Measurements from ENCODE around the gene CDYL2.
"Not testable (repeated sequence)": the region's sequence is repeated elsewhere in the genome, so short reads cannot be mapped to it uniquely, and the experiment has no call there.

CDYL2 gene

DNA sequence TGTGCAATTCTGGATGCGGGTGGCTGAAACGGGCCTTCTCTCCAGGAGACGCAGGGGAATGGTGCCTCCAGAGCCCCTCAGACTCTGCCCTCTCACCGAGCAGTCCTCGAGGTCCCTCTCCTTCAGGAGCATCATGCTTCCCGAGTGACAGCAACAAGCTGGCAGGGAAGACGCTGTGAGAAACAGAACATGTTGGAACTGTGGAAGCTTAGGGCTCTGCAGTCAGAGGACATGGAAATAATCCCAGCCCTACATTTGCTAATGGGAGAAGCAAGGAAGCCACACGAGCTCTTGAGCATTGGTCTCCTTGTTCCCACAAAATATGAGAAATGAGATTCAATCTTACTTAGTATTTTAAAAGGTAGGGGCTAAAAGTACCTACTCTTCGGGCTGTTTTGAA is 148.6 kb downstream of the CDYL2 start:
- TF ChIP-seq EZH2 (IDR thresholded peaks at IDR 0.05): no peak
- no peak for TF ChIP-seq POLR2AphosphoS5 (IDR thresholded peaks at IDR 0.05; ENCODE audit: borderline replicate concordance, low read depth, low read length)
- TF ChIP-seq FOXP2 (optimal IDR thresholded peaks at IDR 0.05; ENCODE audit: control extremely low read depth, extremely low read length, insufficient read depth): no peak
- H3K9ac ChIP-seq (ENCODE audit: insufficient read length): no peak overlapping the region
- H3K36me3 ChIP-seq (ENCODE audit: insufficient read depth, low read length): no peaks in the 10 kb centered on the region
- H3K9me3 ChIP-seq (ENCODE audit: low read depth, low read length): no peaks in the 10 kb centered on the region
- no peak overlapping the region for H3K4me3 ChIP-seq
- no peak for DNase-seq (ENCODE audit: low read depth, low spot score)
- no peak overlapping the region for H3K27ac ChIP-seq

DNA sequence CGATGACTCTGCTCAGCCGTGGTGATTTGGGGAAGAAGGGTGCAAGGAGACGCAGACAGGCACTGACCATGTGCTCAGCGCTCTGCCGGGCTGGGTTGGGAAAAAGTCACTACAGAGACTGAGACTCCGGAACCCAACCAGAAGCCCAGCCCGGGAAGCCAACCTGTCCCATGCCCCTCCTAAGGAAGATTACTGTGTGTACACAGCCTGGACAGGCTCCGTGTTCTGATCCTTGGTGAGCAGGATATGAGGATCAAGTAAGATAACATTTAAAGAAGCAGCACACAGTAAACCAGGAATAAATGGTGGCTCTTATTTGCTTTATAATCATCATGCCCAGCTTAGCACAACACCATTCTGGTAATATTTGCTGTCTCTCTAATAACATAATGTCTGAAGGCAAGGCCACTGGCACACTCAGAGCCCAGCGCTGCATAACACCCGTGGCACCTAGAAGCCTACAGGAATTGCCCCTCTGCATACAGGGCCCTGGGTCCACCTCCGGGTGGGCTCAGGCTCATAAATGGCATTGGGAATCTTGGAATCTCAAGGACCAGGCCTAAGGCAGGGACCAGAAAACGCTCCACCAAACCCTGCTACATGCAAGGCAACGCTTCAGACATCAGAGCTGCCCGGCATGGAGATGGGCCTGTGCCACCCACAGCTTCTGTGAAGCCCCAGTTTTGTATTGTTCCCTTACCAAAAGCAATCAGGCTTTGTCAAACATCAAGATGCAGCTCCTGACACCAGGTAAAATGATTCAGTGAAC is 150.1 kb downstream of the CDYL2 start:
- Histone ChIP-seq H3K9ac (ENCODE audit: insufficient read length) (no peak overlapping the region), H3K27ac (no peak overlapping the region), H3K4me3 (no peak overlapping the region), H3K36me3 (ENCODE audit: insufficient read depth, low read length) (no peaks in the 10 kb centered on the region), H3K9me3 (ENCODE audit: low read depth, low read length) (no peaks in the 10 kb centered on the region)
- DNase-seq (ENCODE audit: low read depth, low spot score): no peak
- TF ChIP-seq EZH2 (IDR thresholded peaks at IDR 0.05) (no peak), POLR2AphosphoS5 (IDR thresholded peaks at IDR 0.05; ENCODE audit: borderline replicate concordance, low read depth, low read length) (no peak), FOXP2 (optimal IDR thresholded peaks at IDR 0.05; ENCODE audit: control extremely low read depth, extremely low read length, insufficient read depth) (no peak)

DNA sequence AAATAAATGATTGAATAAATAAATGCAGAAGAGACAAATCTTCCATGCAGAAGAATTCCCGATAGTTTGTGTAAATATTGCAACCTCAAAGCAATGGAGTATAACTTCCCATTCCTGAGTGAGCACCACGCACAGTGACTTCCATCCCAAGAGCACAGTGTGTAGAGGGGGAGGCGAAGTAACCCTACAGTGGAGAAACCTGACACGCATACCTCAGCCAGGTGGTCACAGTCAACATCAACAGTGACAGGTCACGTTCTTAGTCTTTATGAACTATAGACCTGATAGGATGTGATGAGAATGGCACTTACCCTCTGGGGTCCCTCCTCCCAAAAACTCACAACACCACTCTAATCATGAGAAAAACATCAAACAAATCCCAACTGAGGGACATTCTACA is 152.0 kb downstream of the CDYL2 start:
- no peaks in the 10 kb centered on the region for H3K36me3 ChIP-seq (ENCODE audit: insufficient read depth, low read length)
- no peak for TF ChIP-seq EZH2 (IDR thresholded peaks at IDR 0.05)
- no peak for TF ChIP-seq POLR2AphosphoS5 (IDR thresholded peaks at IDR 0.05; ENCODE audit: borderline replicate concordance, low read depth, low read length)
- no peak for TF ChIP-seq FOXP2 (optimal IDR thresholded peaks at IDR 0.05; ENCODE audit: control extremely low read depth, extremely low read length, insufficient read depth)
- no peak overlapping the region for H3K4me3 ChIP-seq
- no peak overlapping the region for H3K9ac ChIP-seq (ENCODE audit: insufficient read length)
- H3K9me3 ChIP-seq (ENCODE audit: low read depth, low read length): no peaks in the 10 kb centered on the region
- no peak overlapping the region for H3K27ac ChIP-seq
- no peak for DNase-seq (ENCODE audit: low read depth, low spot score)

DNA sequence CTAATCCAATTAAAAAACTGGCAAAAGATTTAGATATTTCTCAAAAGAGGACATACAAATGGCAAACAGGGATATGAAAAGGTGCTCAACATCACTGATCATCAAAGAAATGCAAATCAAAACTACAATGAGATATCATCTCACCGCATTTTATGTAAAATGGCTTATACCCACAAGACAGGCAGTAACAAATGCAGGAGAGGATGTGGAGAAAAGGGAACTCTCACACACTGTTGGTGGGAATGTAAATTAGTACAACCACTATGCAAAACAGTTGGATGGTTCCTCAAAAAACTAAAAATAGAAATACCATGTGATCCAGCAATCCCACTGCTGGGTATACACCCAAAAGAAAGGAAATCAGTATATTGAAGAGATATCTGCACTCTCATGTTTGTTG is 154.1 kb downstream of the CDYL2 start:
- DNase-seq (ENCODE audit: low read depth, low spot score); H3K9ac ChIP-seq (ENCODE audit: insufficient read length); H3K4me3 ChIP-seq; H3K36me3 ChIP-seq (ENCODE audit: insufficient read depth, low read length); H3K9me3 ChIP-seq (ENCODE audit: low read depth, low read length); H3K27ac ChIP-seq: not testable (repeated sequence)

DNA sequence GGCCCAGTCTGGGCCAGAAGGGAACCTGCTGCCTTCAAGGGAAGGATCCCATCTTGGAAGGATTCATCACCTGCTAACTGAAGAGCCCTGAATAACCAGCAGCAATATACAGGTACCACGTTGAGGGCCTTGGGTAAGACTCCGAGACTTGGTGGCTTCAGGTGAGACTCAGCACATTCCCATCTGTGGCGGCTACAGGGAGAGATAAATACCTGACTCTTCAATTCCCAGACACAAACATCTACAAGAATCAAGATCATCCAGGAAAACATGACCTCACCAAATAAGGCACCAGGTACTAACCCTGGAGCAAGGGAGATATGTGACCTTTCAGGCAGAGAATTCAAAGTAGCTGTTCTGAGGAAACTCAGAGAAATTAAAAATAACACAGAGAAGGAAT is 164.1 kb downstream of the CDYL2 start:
- Histone ChIP-seq H3K36me3 (ENCODE audit: insufficient read depth, low read length) (no peaks in the 10 kb centered on the region), H3K4me3 (no peak overlapping the region), H3K9me3 (ENCODE audit: low read depth, low read length) (no peaks in the 10 kb centered on the region), H3K9ac (ENCODE audit: insufficient read length) (no peak overlapping the region), H3K27ac (no peak overlapping the region)
- no peak for DNase-seq (ENCODE audit: low read depth, low spot score)
- TF ChIP-seq EZH2 (IDR thresholded peaks at IDR 0.05): no peak

DNA sequence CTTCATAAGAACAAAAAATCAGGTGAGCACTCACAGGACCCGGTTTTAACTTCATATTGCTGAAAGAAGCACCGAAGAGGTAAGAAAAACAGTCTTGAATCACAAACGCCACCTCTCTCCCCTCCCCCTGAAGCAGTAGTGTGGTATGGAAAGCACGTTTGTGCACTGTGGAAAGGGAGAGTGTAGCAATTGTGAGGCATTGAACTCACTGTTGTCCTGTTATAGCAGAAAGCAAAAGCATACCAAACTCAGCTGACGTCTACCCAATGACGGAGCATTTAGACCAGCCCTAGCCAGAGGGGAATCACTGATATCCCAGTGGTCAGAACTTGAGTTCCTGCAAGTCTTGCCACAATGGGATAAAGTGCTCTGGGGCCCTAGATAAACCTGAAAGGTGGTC is 164.8 kb downstream of the CDYL2 start:
- Histone ChIP-seq H3K9ac (ENCODE audit: insufficient read length) (no peak overlapping the region), H3K9me3 (ENCODE audit: low read depth, low read length) (no peaks in the 10 kb centered on the region), H3K36me3 (ENCODE audit: insufficient read depth, low read length) (no peaks in the 10 kb centered on the region), H3K4me3 (no peak overlapping the region), H3K27ac (no peak overlapping the region)
- no peak for TF ChIP-seq POLR2AphosphoS5 (IDR thresholded peaks at IDR 0.05; ENCODE audit: borderline replicate concordance, low read depth, low read length)
- no peak for TF ChIP-seq EZH2 (IDR thresholded peaks at IDR 0.05)
- TF ChIP-seq FOXP2 (optimal IDR thresholded peaks at IDR 0.05; ENCODE audit: control extremely low read depth, extremely low read length, insufficient read depth): no peak
- DNase-seq (ENCODE audit: low read depth, low spot score): no peak

DNA sequence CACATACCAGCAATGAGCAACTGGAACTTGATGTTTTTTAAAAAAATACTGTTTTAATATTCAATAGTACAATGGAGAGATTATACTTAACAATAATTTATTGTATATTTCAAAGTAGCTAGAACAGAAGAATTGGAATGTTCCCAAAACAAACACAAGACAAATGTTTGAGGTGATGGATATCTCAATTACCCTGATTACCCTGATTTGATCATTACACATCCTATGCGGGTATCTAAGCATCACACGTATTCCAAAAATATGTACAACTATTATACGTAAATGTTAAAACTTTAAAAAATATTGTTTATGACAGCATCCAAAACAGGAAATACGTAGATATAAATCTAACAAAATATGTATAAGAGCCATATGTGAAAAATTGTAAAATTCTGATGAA is 166.8 kb downstream of the CDYL2 start:
- no peak for DNase-seq (ENCODE audit: low read depth, low spot score)
- TF ChIP-seq FOXP2 (optimal IDR thresholded peaks at IDR 0.05; ENCODE audit: control extremely low read depth, extremely low read length, insufficient read depth) (no peak), POLR2AphosphoS5 (IDR thresholded peaks at IDR 0.05; ENCODE audit: borderline replicate concordance, low read depth, low read length) (no peak), EZH2 (IDR thresholded peaks at IDR 0.05) (no peak)

DNA sequence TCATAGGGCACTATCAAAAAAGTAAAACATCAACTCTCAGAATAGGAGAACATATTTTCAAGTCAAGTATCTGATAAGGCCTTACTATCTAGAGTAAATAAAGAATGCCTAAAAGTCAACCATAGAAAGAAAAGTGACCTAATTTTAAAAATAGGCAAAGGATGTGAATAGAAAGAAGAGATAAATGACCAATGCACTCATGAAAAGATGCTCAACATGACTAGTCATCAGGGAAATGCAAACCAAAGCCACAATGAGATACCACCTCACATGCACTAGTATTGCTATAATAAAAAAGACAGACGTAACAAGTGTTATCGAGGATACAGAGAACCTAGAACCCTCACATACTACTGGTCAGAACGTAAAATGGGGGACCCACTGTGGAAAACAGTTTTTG is 172.8 kb downstream of the CDYL2 start:
- Histone ChIP-seq H3K9ac (ENCODE audit: insufficient read length) (no peak overlapping the region), H3K36me3 (ENCODE audit: insufficient read depth, low read length) (no peaks in the 10 kb centered on the region), H3K4me3 (no peak overlapping the region), H3K9me3 (ENCODE audit: low read depth, low read length) (no peaks in the 10 kb centered on the region), H3K27ac (no peak overlapping the region)
- no peak for DNase-seq (ENCODE audit: low read depth, low spot score)
- TF ChIP-seq EZH2 (IDR thresholded peaks at IDR 0.05) (no peak), FOXP2 (optimal IDR thresholded peaks at IDR 0.05; ENCODE audit: control extremely low read depth, extremely low read length, insufficient read depth) (no peak), POLR2AphosphoS5 (IDR thresholded peaks at IDR 0.05; ENCODE audit: borderline replicate concordance, low read depth, low read length) (no peak)

More for the DNA sequence above, 166.8 kb downstream of the CDYL2 start:
- H3K27ac ChIP-seq: no peak overlapping the region
- no peak overlapping the region for H3K9ac ChIP-seq (ENCODE audit: insufficient read length)
- no peaks in the 10 kb centered on the region for H3K36me3 ChIP-seq (ENCODE audit: insufficient read depth, low read length)
- no peaks in the 10 kb centered on the region for H3K9me3 ChIP-seq (ENCODE audit: low read depth, low read length)
- no peak overlapping the region for H3K4me3 ChIP-seq

DNA sequence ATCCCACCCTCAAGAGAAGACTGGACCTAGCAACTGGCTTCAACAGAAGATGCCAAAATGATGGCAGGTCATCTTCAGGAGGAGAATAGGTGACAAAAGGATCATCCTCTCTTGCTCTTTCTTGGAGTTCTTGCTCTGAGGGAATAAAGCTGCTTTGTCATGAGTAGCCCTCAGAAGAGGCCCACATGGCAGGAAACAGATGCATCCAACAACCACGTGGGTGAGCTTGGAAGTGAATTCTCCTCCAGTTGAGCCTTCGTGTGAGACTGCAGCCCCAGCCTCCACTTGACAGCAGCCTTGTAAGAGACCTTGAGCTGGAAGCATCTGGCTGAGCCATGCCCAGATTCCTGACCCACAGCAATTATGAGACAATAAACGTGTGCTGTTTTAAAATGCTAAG is 176.1 kb downstream of the CDYL2 start:
- Histone ChIP-seq H3K9me3 (ENCODE audit: low read depth, low read length) (no peaks in the 10 kb centered on the region), H3K4me3 (no peak overlapping the region), H3K36me3 (ENCODE audit: insufficient read depth, low read length) (no peaks in the 10 kb centered on the region), H3K9ac (ENCODE audit: insufficient read length) (no peak overlapping the region), H3K27ac (no peak overlapping the region)
- no peak for DNase-seq (ENCODE audit: low read depth, low spot score)
- TF ChIP-seq FOXP2 (optimal IDR thresholded peaks at IDR 0.05; ENCODE audit: control extremely low read depth, extremely low read length, insufficient read depth): no peak
- TF ChIP-seq EZH2 (IDR thresholded peaks at IDR 0.05): no peak
- no peak for TF ChIP-seq POLR2AphosphoS5 (IDR thresholded peaks at IDR 0.05; ENCODE audit: borderline replicate concordance, low read depth, low read length)
